ES-I3 (cell line): Measurements from ENCODE around the gene SHMT2.
A peak's percentile ranks its signal among the peaks of the same experiment; 100 is the strongest.

ENCODE experiments used
- H3K36me3 ChIP-seq: 2 replicates; pipeline ENCODE4 v1.6.1; 2013; ENCODE audit warnings: mild to moderate bottlenecking, low read length, control low read depth, moderate library complexity; ENCODE audit not compliant: insufficient read depth
- H3K4me1 ChIP-seq: 2 replicates; pipeline ENCODE4 v1.6.1; 2013; ENCODE audit warnings: mild to moderate bottlenecking, control low read depth, low read length; ENCODE audit not compliant: insufficient read depth
- H3K9ac ChIP-seq: 2 replicates; pipeline ENCODE4 v1.6.1; 2013; ENCODE audit warnings: low read depth, mild to moderate bottlenecking, low read length, moderate library complexity
- H3K9me3 ChIP-seq: 2 replicates; pipeline ENCODE4 v1.6.1; 2013; ENCODE audit warnings: mild to moderate bottlenecking, low read length, moderate library complexity; ENCODE audit not compliant: control insufficient read depth, insufficient read depth

The SHMT2 gene

DNA sequence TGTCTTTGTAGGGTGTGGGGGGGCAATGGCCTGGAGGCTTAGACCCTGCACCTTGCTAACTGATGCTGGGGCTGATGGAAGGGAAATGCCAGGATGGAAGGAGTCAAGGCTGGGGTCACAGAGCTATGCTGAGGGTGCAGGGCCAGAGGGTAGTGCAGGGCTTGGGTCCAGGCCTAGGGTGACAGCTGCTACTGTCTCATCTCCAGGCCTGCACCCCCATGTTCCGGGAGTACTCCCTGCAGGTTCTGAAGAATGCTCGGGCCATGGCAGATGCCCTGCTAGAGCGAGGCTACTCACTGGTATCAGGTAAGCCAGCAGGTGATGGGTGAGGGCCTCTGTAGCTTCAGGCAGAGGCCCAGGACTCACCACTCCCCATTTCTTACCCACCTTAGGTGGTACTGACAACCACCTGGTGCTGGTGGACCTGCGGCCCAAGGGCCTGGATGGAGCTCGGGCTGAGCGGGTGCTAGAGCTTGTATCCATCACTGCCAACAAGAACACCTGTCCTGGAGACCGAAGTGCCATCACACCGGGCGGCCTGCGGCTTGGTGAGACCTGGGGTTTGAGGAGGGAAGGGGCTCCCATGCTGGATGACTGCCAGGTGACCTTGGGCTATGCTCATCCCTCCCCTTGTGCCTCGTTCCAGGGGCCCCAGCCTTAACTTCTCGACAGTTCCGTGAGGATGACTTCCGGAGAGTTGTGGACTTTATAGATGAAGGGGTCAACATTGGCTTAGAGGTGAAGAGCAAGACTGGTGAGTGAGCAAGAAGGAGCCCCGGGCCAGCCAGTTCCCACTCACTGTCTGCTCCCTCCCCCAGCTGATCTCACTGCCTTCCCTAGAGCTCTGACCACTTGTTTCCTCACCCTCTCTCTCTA, 4.1 kb downstream of the SHMT2 start:
- Histone ChIP-seq H3K9ac (no peak overlapping the region), H3K36me3 (peaks cover 20% of the 10 kb centered on the region; the same call in 1 of the 2 replicates), H3K9me3 (no peaks in the 10 kb centered on the region), H3K4me1 (peaks cover 17% of the 10 kb centered on the region)

DNA sequence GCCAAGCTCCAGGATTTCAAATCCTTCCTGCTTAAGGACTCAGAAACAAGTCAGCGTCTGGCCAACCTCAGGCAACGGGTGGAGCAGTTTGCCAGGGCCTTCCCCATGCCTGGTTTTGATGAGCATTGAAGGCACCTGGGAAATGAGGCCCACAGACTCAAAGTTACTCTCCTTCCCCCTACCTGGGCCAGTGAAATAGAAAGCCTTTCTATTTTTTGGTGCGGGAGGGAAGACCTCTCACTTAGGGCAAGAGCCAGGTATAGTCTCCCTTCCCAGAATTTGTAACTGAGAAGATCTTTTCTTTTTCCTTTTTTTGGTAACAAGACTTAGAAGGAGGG, 4.7 kb downstream of the SHMT2 start:
- H3K9ac ChIP-seq: no peak overlapping the region
- no peaks in the 10 kb centered on the region for H3K9me3 ChIP-seq
- H3K4me1 ChIP-seq: peaks cover 12% of the 10 kb centered on the region
- peaks cover 20% of the 10 kb centered on the region; the same call in 1 of the 2 replicates for H3K36me3 ChIP-seq

DNA sequence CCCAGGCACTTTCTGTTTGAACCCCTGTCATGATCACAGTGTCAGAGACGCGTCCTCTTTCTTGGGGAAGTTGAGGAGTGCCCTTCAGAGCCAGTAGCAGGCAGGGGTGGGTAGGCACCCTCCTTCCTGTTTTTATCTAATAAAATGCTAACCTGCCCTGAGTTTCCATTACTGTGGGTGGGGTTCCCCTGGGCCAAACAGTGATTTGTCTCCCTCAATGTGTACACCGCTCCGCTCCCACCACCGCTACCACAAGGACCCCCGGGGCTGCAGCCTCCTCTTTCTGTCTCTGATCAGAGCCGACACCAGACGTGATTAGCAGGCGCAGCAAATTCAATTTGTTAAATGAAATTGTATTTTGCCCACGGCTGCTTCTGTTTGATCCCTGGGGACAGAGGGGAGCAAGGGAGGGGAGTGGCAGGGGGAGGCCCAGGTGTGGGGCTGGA, 5.1 kb downstream of the SHMT2 start:
- Histone ChIP-seq H3K9ac (no peak overlapping the region), H3K4me1 (peaks cover 11% of the 10 kb centered on the region), H3K9me3 (no peaks in the 10 kb centered on the region), H3K36me3 (peaks cover 20% of the 10 kb centered on the region; the same call in 1 of the 2 replicates)

DNA sequence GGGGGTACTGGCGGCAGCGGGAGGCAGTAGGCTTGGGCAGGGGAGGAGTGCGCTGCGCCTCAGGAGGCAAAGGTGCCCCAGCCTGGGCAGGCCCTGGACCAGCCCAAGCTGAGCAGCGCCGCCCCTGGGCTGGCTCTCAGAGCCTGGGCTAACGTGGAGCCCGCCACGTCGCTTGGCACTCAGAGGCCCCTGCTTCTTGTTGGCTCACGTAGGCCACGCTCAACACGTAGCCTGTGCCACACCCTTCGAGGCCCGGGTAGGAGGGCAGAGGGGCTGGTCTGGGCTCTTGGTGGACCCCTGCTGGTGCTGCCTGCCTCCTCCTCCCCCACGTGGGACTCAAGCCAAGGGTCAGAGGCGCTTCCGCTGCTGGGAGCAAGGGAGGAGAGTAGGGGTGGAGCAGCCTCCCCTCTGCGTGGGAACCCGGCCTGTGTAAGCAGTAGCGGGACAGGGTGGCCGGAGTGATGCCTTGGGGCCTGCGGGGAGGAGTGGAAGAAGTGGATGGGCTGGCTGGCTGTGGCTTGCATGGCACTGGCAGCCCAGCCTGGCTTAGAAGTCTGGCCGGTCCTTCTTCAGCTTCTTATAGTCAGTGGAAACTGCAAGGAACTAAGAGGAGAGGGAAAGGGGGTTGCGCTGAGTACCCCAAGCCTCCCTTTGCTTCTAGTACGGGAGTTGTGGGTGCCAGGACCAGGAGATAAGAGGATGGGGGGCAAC, 5.7 kb downstream of the SHMT2 start:
- H3K9ac ChIP-seq: no peak overlapping the region
- peaks cover 20% of the 10 kb centered on the region; the same call in 1 of the 2 replicates for H3K36me3 ChIP-seq
- no peaks in the 10 kb centered on the region for H3K9me3 ChIP-seq
- peaks cover 11% of the 10 kb centered on the region for H3K4me1 ChIP-seq

DNA sequence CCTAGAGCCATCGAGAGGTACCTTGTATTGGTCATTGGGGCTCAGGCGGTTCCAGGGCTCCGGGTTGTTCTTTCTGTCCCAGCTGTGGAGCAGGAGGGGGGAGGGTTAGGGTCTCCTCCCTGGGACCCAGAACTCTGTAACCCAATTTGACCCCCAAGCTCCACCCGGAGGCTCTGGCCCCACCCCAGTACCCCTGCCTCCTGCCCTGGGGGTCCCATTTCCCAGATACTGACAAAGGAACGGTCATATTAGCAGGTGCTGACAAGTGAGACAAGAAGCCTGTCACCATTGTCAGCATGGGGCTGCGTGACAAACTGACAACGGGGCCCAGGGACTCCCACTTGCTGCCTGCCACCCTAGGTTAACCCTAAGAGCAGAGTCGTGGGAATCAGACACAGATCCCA, 6.2 kb downstream of the SHMT2 start:
- no peak overlapping the region for H3K9ac ChIP-seq
- H3K9me3 ChIP-seq: no peaks in the 10 kb centered on the region
- peaks cover 20% of the 10 kb centered on the region; the same call in 1 of the 2 replicates for H3K36me3 ChIP-seq
- peaks cover 13% of the 10 kb centered on the region for H3K4me1 ChIP-seq

DNA sequence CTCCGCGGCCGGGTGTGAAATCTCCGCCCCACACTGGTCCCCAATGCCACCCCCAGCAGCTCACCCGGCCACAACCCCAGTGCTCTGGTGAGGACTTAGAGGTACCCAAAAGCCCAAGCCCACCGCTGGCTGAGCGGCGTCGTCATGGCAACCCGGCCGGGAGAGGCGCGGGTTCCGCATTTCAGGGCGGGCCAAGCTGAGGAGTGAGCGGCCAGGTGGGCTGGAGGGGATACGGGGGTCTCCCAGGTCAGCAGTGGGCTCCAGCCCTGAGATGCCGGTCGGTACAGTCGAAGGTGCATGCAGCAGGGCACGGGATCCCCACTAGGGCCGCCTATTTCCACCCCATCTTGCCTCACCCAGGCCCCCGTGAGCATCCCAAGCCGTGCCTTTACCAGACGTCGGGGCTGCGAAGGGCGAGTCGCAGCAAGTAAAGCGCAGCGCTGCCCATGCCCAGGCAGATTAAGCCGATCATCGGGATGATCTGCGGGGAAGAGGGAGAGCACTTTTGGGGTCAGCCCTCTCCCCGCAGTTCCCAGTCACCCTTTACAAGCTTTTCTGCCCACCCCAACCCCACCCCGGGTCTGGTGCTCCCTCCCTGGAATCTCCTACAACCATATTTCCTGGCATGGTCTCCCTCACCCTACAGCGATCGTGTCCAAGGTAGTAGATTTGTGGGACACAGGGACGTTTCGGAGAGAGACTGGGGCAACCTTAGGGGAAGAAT, 6.9 kb downstream of the SHMT2 start:
- H3K36me3 ChIP-seq: peaks cover 14% of the 10 kb centered on the region; the same call in 1 of the 2 replicates
- H3K9ac ChIP-seq: no peak overlapping the region
- H3K4me1 ChIP-seq: peaks cover 15% of the 10 kb centered on the region
- no peaks in the 10 kb centered on the region for H3K9me3 ChIP-seq

DNA sequence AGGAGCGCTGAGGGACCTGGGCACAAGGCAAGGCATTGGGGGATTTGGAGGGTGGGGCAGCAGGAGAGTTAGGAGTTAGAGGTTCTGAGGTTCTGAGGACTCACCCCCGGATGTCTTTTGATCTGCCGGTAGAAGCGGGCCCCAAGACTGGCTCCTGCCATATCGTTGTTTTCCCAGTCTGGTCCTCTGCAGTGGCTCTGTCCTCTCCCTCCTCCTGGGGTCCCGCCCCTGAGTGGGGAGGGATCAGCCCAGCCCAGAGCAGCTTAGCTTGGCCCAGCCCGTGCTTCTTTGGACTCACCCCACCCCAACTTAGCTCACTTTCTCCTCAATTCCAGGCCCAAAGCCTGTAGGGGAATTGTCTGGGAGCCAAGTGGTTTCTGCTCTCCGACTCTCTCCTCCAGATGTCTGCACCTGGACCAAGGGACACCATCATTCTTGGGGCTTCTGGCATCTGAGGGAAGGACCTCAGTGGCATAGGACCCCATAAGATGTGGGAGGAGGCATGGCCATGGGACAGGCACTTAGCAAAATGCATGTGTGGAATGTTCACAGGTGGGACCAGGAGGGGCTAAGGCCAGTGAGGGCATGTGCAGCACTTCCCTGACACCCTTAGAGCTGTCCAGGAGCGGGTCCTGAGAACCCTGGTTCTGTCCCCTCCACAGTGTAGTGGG, 7.5 kb downstream of the SHMT2 start:
- peaks cover 7% of the 10 kb centered on the region; the same call in 1 of the 2 replicates for H3K36me3 ChIP-seq
- H3K9ac ChIP-seq: no peak overlapping the region
- H3K9me3 ChIP-seq: no peaks in the 10 kb centered on the region
- H3K4me1 ChIP-seq: peaks cover 20% of the 10 kb centered on the region

DNA sequence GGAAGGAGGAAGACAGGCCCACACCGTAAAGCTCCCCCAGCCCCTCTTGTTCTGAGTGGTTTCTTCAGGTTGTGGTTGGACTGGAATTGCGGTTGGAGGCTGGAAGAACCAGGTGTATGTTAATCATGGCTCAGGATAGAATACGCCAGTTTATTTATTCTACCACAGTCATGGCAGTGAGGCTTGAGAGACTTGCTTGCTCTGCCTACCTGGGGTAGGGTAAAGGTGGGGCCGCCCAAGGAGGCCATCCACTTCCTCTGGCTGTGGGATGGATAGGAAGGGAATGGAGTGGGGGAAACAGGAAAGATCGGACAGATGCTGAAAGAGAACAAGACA, 8.1 kb downstream of the SHMT2 start:
- H3K4me1 ChIP-seq: peaks cover 23% of the 10 kb centered on the region
- no peaks in the 10 kb centered on the region for H3K9me3 ChIP-seq
- H3K36me3 ChIP-seq: 0 out of 2 replicates have a peak, but pooled peaks cover 6% of the 10 kb centered on the region
- H3K9ac ChIP-seq: peak overlapping the region; percentile 51; the same call in 1 of the 2 replicates

DNA sequence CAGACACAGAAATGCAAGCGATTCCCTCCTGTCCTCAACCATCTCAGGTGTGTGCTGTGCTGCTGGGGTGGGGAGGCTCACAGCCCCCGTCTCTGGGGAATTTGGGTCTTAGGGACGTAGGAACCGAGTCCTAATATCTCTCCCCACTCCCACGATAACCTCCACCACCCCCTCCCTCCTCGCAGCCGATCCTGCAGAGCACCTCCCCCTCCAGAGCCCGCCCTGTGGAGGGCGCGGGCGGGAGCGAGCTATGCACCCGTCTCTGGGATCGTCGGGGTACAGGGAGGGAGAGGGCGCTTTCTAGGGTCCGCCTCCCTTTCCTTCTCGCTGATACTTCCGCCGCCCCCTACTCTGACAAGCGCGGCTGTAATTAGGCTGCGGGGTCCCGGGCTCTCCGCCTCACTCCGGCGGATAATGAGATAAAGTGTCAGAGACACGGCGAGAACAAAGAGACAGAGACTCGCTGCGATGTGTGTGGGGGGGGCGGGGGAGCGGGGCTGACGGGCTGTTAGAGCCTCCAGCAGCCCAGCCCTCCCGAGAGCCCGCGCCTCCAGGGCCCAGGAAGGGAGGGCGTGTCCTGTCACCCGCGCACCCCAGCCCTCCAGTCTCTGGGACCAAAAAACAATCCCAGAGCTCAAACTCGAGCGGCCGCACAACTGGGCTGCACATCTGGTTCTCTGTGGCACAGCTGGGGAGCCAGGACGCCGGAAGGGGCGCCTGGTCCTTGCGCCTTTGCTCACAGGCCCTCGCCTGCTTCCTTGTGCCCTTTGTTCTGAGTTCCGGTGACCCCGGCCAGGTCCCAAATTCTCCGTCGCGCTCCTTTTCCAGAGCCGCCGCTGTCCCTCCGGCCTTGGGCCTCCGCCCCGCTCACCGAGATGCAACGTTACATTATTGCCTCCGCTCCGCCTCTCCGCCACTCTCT, 8.7 kb downstream of the SHMT2 start:
- Histone ChIP-seq H3K4me1 (peaks cover 23% of the 10 kb centered on the region), H3K9me3 (no peaks in the 10 kb centered on the region), H3K9ac (peak overlapping the region; percentile 51), H3K36me3 (0 out of 2 replicates have a peak, but pooled peaks cover 6% of the 10 kb centered on the region)

DNA sequence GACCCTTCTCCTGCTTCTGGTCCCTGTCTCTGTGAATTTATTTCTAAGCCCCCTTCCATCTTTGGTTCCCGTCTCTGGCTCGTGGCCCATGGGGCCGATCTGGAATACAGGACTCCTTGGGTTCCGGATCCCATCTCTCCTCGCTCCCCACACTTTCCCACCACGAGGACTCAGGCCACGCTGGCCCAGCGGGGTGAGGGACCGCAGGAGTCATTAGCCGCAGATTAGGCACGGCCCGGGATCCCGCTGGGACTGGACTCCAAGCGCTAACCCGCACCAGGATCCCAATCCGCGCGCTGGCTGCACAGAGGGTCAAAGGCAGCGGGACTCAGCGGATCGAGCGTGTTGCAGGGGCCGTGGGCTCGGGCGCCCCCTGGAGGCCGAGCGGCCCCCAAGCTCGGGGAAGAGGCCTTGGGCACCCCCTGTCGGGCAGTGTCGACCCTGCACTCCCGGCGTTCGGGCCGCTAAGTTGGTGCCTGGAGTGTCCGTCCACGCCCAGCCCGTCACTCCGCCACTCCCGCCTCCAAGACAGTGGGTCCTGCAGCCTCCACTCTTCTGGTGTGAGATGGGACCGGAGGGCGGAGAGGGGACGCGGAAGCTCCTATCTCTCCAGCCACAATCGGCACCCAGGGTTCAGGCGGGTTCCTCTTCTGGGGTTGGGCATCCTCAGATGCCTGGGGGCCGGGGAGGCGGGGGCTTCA, 9.5 kb downstream of the SHMT2 start:
- H3K9ac ChIP-seq: peak overlapping the region; percentile 51
- no peaks in the 10 kb centered on the region for H3K9me3 ChIP-seq
- H3K4me1 ChIP-seq: peaks cover 23% of the 10 kb centered on the region
- 0 out of 2 replicates have a peak, but pooled peaks cover 1% of the 10 kb centered on the region for H3K36me3 ChIP-seq

DNA sequence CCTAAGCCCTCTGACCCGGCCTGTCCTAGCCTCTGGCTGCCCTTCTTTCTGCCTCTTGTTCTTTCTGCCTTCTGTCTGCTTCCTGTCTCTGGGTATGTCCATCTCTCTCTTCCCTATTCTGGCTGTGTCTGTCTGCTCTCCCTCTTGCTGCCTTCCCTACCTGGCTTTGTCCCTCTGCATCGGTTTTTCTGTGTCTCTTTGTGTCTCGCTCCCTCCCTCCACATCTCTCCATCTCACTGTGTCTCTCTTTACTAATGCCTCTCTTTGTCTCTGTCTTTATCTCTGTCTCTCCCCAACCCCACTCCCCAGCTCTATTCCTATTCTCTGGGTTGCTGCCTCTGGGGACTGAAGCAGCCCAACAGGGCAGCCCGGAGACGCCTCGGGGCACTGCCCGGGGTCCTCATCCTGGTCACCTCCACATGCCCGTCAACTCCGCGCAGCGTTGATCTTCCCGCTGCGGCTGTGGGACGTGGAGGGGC, 10.1 kb downstream of the SHMT2 start:
- no peaks in the 10 kb centered on the region for H3K36me3 ChIP-seq
- no peaks in the 10 kb centered on the region for H3K9me3 ChIP-seq
- peaks cover 24% of the 10 kb centered on the region for H3K4me1 ChIP-seq
- peak overlapping the region; percentile 51 for H3K9ac ChIP-seq

DNA sequence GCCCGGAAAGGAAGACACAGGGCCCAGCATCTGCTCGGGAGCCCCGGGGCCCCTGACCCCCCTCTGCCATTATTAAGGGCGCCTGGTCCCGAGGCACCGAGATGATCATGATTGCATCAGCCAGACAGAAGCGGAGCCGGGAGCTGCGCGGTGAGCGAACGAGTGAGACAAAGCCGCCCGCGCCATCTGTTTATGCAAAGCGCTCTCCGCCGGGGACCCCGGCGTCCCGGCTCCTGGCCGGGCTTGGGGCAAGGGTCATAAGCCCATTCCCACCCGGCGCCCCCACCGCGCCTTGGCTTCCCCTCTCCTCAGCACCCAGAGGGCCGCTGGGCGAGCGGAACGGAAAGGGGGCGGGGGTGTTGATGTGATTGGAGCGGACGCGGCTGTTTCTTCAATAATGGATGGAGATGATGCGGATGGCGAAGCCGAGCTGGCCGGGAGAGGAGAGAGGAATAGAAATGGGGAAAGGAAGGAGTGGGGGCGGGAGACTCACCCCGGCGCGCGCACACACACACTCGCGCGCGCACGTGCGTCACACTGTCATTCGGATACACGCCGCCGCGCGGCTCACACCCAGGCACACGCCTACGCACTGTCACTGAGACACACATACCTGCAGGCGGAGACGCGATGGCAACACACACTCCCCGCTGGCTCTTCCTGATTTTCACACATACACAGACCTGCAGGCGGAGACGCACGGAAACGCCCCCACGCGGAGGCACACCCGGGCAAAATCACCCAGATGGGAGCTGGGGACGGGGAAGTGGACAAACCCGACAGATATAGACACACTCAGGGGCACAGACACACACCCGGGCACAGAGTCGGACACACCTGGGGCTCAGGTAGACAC, 10.8 kb downstream of the SHMT2 start:
- Histone ChIP-seq H3K4me1 (peaks cover 29% of the 10 kb centered on the region), H3K9ac (peak overlapping the region; percentile 51), H3K36me3 (no peaks in the 10 kb centered on the region)

More for the DNA sequence above, 10.8 kb downstream of the SHMT2 start:
- no peaks in the 10 kb centered on the region for H3K9me3 ChIP-seq
